Astrocyte (in vitro differentiated cells and primary cell): ENCODE data around the gene DRGX. TPM values are rescaled to one million over a fixed set of nuclear protein-coding genes. Genes with fewer than 3 reads are reported as not detected.

Experiments used
- DNase-seq: peaks from one replicate; pipeline ENCODE4 v3.0.0-alpha.2; 2010; ENCODE audit warnings: low read depth
- FAIRE-seq: peaks from 2 replicates; lab custom pipeline; 2011; peaks lifted over from hg19 to GRCh38; lab: Jason Lieb, UNC
- H2AFZ ChIP-seq: 2 replicates; pipeline ENCODE4 v1.6.0; 2012; ENCODE audit warnings: low read depth, low read length, inconsistent platforms
- H3K27ac ChIP-seq: 2 replicates; pipeline ENCODE4 v1.5.1; 2011; ENCODE audit warnings: low read depth, low read length, inconsistent platforms
- H3K27me3 ChIP-seq: 2 replicates; pipeline ENCODE4 v1.6.0; 2011; ENCODE audit warnings: low read length, inconsistent platforms; ENCODE audit not compliant: insufficient read depth
- H3K36me3 ChIP-seq: 2 replicates; pipeline ENCODE4 v1.5.1; 2011; ENCODE audit warnings: low read length, inconsistent platforms; ENCODE audit not compliant: insufficient read depth
- H3K4me1 ChIP-seq: 2 replicates; pipeline ENCODE4 v1.5.1; 2011; ENCODE audit warnings: low read length, inconsistent platforms; ENCODE audit not compliant: insufficient read depth
- H3K4me2 ChIP-seq: 2 replicates; pipeline ENCODE4 v1.6.0; 2012; ENCODE audit warnings: low read length, inconsistent platforms
- H3K4me3 ChIP-seq: 2 replicates; pipeline ENCODE4 v1.5.1; 2011; ENCODE audit warnings: low read depth, mild to moderate bottlenecking, low read length, inconsistent platforms; ENCODE audit not compliant: insufficient read depth
- H3K79me2 ChIP-seq: 2 replicates; pipeline ENCODE4 v1.6.0; 2012; ENCODE audit warnings: mild to moderate bottlenecking, low read length, inconsistent platforms; ENCODE audit not compliant: insufficient read depth
- H3K9ac ChIP-seq: 2 replicates; pipeline ENCODE4 v1.6.0; 2012; ENCODE audit warnings: mild to moderate bottlenecking, low read length, inconsistent platforms
- H3K9me3 ChIP-seq: 2 replicates; pipeline ENCODE4 v1.5.1; 2012; ENCODE audit warnings: low read depth, mild to moderate bottlenecking, low read length, inconsistent platforms; ENCODE audit not compliant: insufficient read depth
- H4K20me1 ChIP-seq: 2 replicates; pipeline ENCODE4 v1.6.0; 2012; ENCODE audit warnings: low read length, inconsistent platforms; ENCODE audit not compliant: insufficient read depth
- H3K27ac Mint-ChIP-seq: one replicate; pipeline ENCODE4 v1.8.0; 2021; ENCODE audit warnings: mild to moderate bottlenecking, mixed read lengths; ENCODE audit not compliant: unreplicated experiment
- H3K27me3 Mint-ChIP-seq: one replicate; pipeline ENCODE4 v1.8.0; 2021; ENCODE audit warnings: low read depth, mixed read lengths; ENCODE audit not compliant: unreplicated experiment
- H3K36me3 Mint-ChIP-seq: one replicate; pipeline ENCODE4 v1.8.0; 2021; ENCODE audit warnings: low read depth, mixed read lengths; ENCODE audit not compliant: unreplicated experiment
- H3K4me1 Mint-ChIP-seq: one replicate; pipeline ENCODE4 v1.8.0; 2021; ENCODE audit warnings: low read depth, mixed read lengths; ENCODE audit not compliant: unreplicated experiment
- H3K4me3 Mint-ChIP-seq: one replicate; pipeline ENCODE4 v1.8.0; 2021; ENCODE audit warnings: mild to moderate bottlenecking, moderate library complexity, mixed read lengths; ENCODE audit not compliant: unreplicated experiment
- H3K9me3 Mint-ChIP-seq: one replicate; pipeline ENCODE4 v1.8.0; 2021; ENCODE audit warnings: mild to moderate bottlenecking, mixed read lengths; ENCODE audit not compliant: unreplicated experiment
- CTCF ChIP-seq: IDR thresholded peaks from 2 replicates; pipeline ENCODE4 v1.5.1; 2011; ENCODE audit warnings: low read depth, mild to moderate bottlenecking, inconsistent platforms, low read length, moderate library complexity; ENCODE audit not compliant: insufficient read depth
- EZH2 ChIP-seq: IDR thresholded peaks from 2 replicates; pipeline ENCODE4 v1.6.1; 2012; ENCODE audit warnings: mild to moderate bottlenecking, low read length, inconsistent platforms; ENCODE audit not compliant: insufficient read depth
- total RNA-seq: library from RNA; stranded (reverse); gene quantifications from 2 replicates; pipeline ENCODE4 v1.2.1, GENCODE V29; 2021

DRGX gene
- total RNA-seq, 1 donor from 2014 or later, result not detected

- Histone ChIP-seq H3K36me3 (no peaks in the 10 kb centered on the region), H3K4me3 (no peak overlapping the region), H3K27ac (no peak overlapping the region), H3K9ac (no peak overlapping the region), H2AFZ (no peak overlapping the region), H3K4me2 (no peak overlapping the region), H3K27me3 (no peaks in the 10 kb centered on the region), H3K4me1 (no peaks in the 10 kb centered on the region), H3K79me2 (no peaks in the 10 kb centered on the region), H4K20me1 (no peaks in the 10 kb centered on the region), H3K9me3 (no peaks in the 10 kb centered on the region)
- Mint-ChIP-seq H3K27ac (no peak overlapping the region), H3K4me3 (no peak overlapping the region), H3K4me1 (no peaks in the 10 kb centered on the region), H3K27me3 (peaks cover 24% of the 10 kb centered on the region), H3K36me3 (no peaks in the 10 kb centered on the region), H3K9me3 (no peaks in the 10 kb centered on the region)
- FAIRE-seq, result no peak
- DNase-seq, result no peak
- TF ChIP-seq EZH2 (no peak), CTCF (no peak)
Observed at GRCh38 chr10:49348593-49348992, 47.3 kb downstream of the DRGX start.

- Histone ChIP-seq H4K20me1 (no peaks in the 10 kb centered on the region), H3K79me2 (no peaks in the 10 kb centered on the region), H3K4me3 (no peak overlapping the region), H3K27ac (no peak overlapping the region), H3K36me3 (no peaks in the 10 kb centered on the region), H2AFZ (no peak overlapping the region), H3K9ac (no peak overlapping the region), H3K9me3 (no peaks in the 10 kb centered on the region), H3K4me1 (no peaks in the 10 kb centered on the region), H3K27me3 (no peaks in the 10 kb centered on the region), H3K4me2 (no peak overlapping the region)
- Mint-ChIP-seq H3K4me3 (no peak overlapping the region), H3K27me3 (peaks cover 24% of the 10 kb centered on the region), H3K4me1 (no peaks in the 10 kb centered on the region), H3K36me3 (no peaks in the 10 kb centered on the region), H3K9me3 (no peaks in the 10 kb centered on the region), H3K27ac (no peak overlapping the region)
- DNase-seq (no peak), FAIRE-seq (no peak)
- TF ChIP-seq CTCF (no peak), EZH2 (no peak)
Observed at GRCh38 chr10:49347827-49348226, 48.1 kb downstream of the DRGX start.

DNA sequence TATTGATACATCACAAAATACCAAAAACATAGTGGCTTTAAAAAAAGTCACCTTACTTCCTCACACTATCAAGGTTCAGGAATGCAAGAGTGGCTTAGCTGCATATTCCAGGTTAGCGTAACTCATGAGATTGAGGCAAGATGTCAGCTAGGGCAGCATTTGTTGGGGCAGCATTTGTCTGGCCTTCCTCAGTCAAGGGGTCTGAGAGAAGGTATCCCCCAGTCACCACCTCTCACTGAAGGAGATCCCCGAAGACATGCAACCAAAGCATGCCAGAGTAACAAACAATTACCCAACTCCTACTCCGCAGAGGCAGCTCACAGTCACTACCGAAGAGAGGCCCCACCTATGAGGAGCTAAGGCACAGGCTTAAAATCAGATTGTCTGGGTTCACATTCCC lies 48.5 kb downstream of the DRGX start:
- Mint-ChIP-seq H3K4me3 (no peak overlapping the region), H3K9me3 (no peaks in the 10 kb centered on the region), H3K27ac (no peak overlapping the region), H3K27me3 (peaks cover 24% of the 10 kb centered on the region), H3K36me3 (no peaks in the 10 kb centered on the region), H3K4me1 (no peaks in the 10 kb centered on the region)
- no peak overlapping the region for H3K4me3 ChIP-seq
- no peaks in the 10 kb centered on the region for H4K20me1 ChIP-seq
- no peaks in the 10 kb centered on the region for H3K36me3 ChIP-seq
- H3K27me3 ChIP-seq, result no peaks in the 10 kb centered on the region
- FAIRE-seq (no peak), DNase-seq (no peak)
- no peaks in the 10 kb centered on the region for H3K9me3 ChIP-seq
- H2AFZ ChIP-seq, result no peak overlapping the region
- TF ChIP-seq CTCF (no peak), EZH2 (no peak)
- H3K27ac ChIP-seq, result no peak overlapping the region
- no peaks in the 10 kb centered on the region for H3K79me2 ChIP-seq
- no peak overlapping the region for H3K9ac ChIP-seq
- H3K4me2 ChIP-seq, result no peak overlapping the region
- H3K4me1 ChIP-seq, result no peaks in the 10 kb centered on the region
